Osteoblast (primary cell): ENCODE results near the gene ZXDC. TPM values are rescaled to one million over a fixed set of nuclear protein-coding genes. Genes with fewer than 3 reads are reported as not detected.
A peak's percentile ranks its signal among the peaks of the same experiment; 100 is the strongest.

Experiments
- DNase-seq: peaks from one replicate; pipeline ENCODE4 v3.0.0; 2011; ENCODE audit warnings: low spot score, mixed read lengths; ENCODE audit not compliant: insufficient read length; ENCODE audit errors: missing footprints
- H2AFZ ChIP-seq: 2 replicates; pipeline ENCODE4 v1.6.0; 2011; ENCODE audit warnings: mild to moderate bottlenecking, low read length
- H3K27ac ChIP-seq: 2 replicates; pipeline ENCODE4 v1.5.1; 2011; ENCODE audit warnings: mild to moderate bottlenecking, low read depth, low read length, moderate library complexity
- H3K27me3 ChIP-seq: 2 replicates; pipeline ENCODE4 v1.6.0; 2012; ENCODE audit warnings: mild to moderate bottlenecking, control low read depth, inconsistent platforms, low read length, moderate library complexity; ENCODE audit not compliant: insufficient read depth
- H3K36me3 ChIP-seq: 2 replicates; pipeline ENCODE4 v1.5.1; 2011; ENCODE audit warnings: mild to moderate bottlenecking, low read length, control low read depth, moderate library complexity; ENCODE audit not compliant: insufficient read depth
- H3K4me1 ChIP-seq: 2 replicates; pipeline ENCODE4 v1.5.1; 2011; ENCODE audit warnings: mild to moderate bottlenecking, low read length, control low read depth, moderate library complexity; ENCODE audit not compliant: insufficient read depth
- H3K4me2 ChIP-seq: 2 replicates; pipeline ENCODE4 v1.6.0; 2011; ENCODE audit warnings: mild to moderate bottlenecking, low read length; ENCODE audit not compliant: insufficient read depth
- H3K4me3 ChIP-seq: fragments of 200-600 bp; sonication (generic); 3 replicates; pipeline ENCODE4 v1.5.1; 2012; ENCODE audit warnings: mild to moderate bottlenecking, low read length, inconsistent platforms; ENCODE audit not compliant: insufficient read depth
- H3K79me2 ChIP-seq: 2 replicates; pipeline ENCODE4 v1.6.0; 2012; ENCODE audit warnings: mild to moderate bottlenecking, low read length, control low read depth, inconsistent platforms; ENCODE audit not compliant: insufficient read depth
- H3K9me3 ChIP-seq: 2 replicates; pipeline ENCODE4 v1.5.1; 2011; ENCODE audit warnings: low read depth, low read length, control low read depth
- H4K20me1 ChIP-seq: 2 replicates; pipeline ENCODE4 v1.6.0; 2012; ENCODE audit warnings: mild to moderate bottlenecking, low read length, control low read depth; ENCODE audit not compliant: insufficient read depth
- CTCF ChIP-seq: IDR thresholded peaks from 2 replicates; pipeline ENCODE4 v1.5.1; 2011; ENCODE audit warnings: mild to moderate bottlenecking, low read depth, low read length, moderate library complexity; ENCODE audit errors: extremely low read depth
- total RNA-seq: library from RNA; depleted of rRNA; stranded (reverse); fragments of >200 nt; gene quantifications from 2 replicates; pipeline ENCODE4 v1.2.3, GENCODE V29; 2012

Gene ZXDC
- total RNA-seq, 1 donor = 27.1 TPM

GRCh38 chr3:126414961-126415660 is 60.6 kb downstream of the ZXDC start:
- TF ChIP-seq CTCF = no peak
- DNase-seq = peak; percentile 50

GRCh38 chr3:126414406-126414805 is 61.3 kb downstream of the ZXDC start:
- Histone ChIP-seq H2AFZ (no peak overlapping the region), H3K27me3 (peaks cover 41% of the 10 kb centered on the region), H3K79me2 (no peaks in the 10 kb centered on the region), H4K20me1 (no peaks in the 10 kb centered on the region), H3K36me3 (no peaks in the 10 kb centered on the region), H3K4me2 (no peak overlapping the region), H3K27ac (no peak overlapping the region), H3K9me3 (no peaks in the 10 kb centered on the region), H3K4me1 (no peaks in the 10 kb centered on the region), H3K4me3 (no peak overlapping the region)
- peak; percentile 42 for DNase-seq
- TF ChIP-seq CTCF = no peak

More at GRCh38 chr3:126414961-126415660, 60.6 kb downstream of the ZXDC start:
- no peak overlapping the region for H3K4me3 ChIP-seq
- no peaks in the 10 kb centered on the region for H3K9me3 ChIP-seq
- no peak overlapping the region for H3K27ac ChIP-seq
- no peak overlapping the region for H2AFZ ChIP-seq
- H4K20me1 ChIP-seq = no peaks in the 10 kb centered on the region
- no peak overlapping the region for H3K4me2 ChIP-seq
- H3K79me2 ChIP-seq = no peaks in the 10 kb centered on the region
- no peaks in the 10 kb centered on the region for H3K36me3 ChIP-seq
- no peaks in the 10 kb centered on the region for H3K4me1 ChIP-seq
- H3K27me3 ChIP-seq = peaks cover 40% of the 10 kb centered on the region

- Histone ChIP-seq H3K79me2 (no peaks in the 10 kb centered on the region), H3K4me3 (no peak overlapping the region), H3K27ac (no peak overlapping the region), H3K4me1 (no peaks in the 10 kb centered on the region), H3K36me3 (no peaks in the 10 kb centered on the region), H3K27me3 (peaks cover 39% of the 10 kb centered on the region), H4K20me1 (no peaks in the 10 kb centered on the region), H2AFZ (no peak overlapping the region), H3K9me3 (no peaks in the 10 kb centered on the region), H3K4me2 (no peak overlapping the region)
- DNase-seq = no peak
- TF ChIP-seq CTCF = no peak
Measured at GRCh38 chr3:126413693-126414080, 62.0 kb downstream of the ZXDC start.

GRCh38 chr3:126412841-126413692 is 62.6 kb downstream of the ZXDC start:
- no peaks in the 10 kb centered on the region for H3K9me3 ChIP-seq
- no peak overlapping the region for H3K4me2 ChIP-seq
- H2AFZ ChIP-seq = no peak overlapping the region
- no peaks in the 10 kb centered on the region for H4K20me1 ChIP-seq
- DNase-seq = peak; percentile 72
- H3K4me3 ChIP-seq = no peak overlapping the region
- H3K27me3 ChIP-seq = peaks cover 38% of the 10 kb centered on the region
- no peaks in the 10 kb centered on the region for H3K79me2 ChIP-seq
- H3K4me1 ChIP-seq = no peaks in the 10 kb centered on the region
- TF ChIP-seq CTCF = no peak
- H3K36me3 ChIP-seq = no peaks in the 10 kb centered on the region
- H3K27ac ChIP-seq = no peak overlapping the region
